GM12878 (cell line): ENCODE measurements around the gene SLC19A2. TPM values are rescaled to one million over a fixed set of nuclear protein-coding genes. Genes with fewer than 3 reads are reported as not detected.

Experiments
- ATAC-seq: fragments of 200-7000 bp; cut with Tn5 transposase; 3 replicates; pipeline ENCODE4 v1.9.1; 2020; ENCODE audit warnings: mild to moderate bottlenecking, moderate library complexity
- BruUV-seq: library from RNA; stranded (reverse); fragments of 400-500 nt; replicated peaks from 2 replicates; lab custom pipeline; 2021; lab: Mats Ljungman, UMichigan
- CTCF ChIA-PET: fragments of 300-600 bp; sonication (Branson Sonifier 250); formaldehyde crosslinking; extraction: SDS; loops from one replicate; lab custom pipeline; 2021; ENCODE audit warnings: inconsistent platforms; lab: Yijun Ruan, JAX
- POLR2A ChIA-PET: fragments of 350-600 bp; formaldehyde crosslinking; extraction: SDS; loops from one replicate; lab custom pipeline; 2021; ENCODE audit warnings: inconsistent platforms; lab: Charles Lee
- RAD21 ChIA-PET: fragments of 300-600 bp; sonication (Branson Sonifier 250); formaldehyde crosslinking; loops from one replicate; lab custom pipeline; 2023; ENCODE audit warnings: antibody characterized with exemption; ENCODE audit not compliant: unreplicated experiment; lab: Charles Lee
- SMC1A ChIA-PET: fragments of 300-600 bp; sonication (Branson Sonifier 250); formaldehyde crosslinking; loops from one replicate; lab custom pipeline; 2023; ENCODE audit not compliant: unreplicated experiment, uncharacterized antibody; lab: Charles Lee
- DNase-seq: peaks from one replicate; pipeline ENCODE4 v3.0.0-alpha.2; 2011; ENCODE audit warnings: low read depth, low spot score
- FAIRE-seq: peaks from 3 replicates; lab custom pipeline; 2011; peaks lifted over from hg19 to GRCh38; lab: Jason Lieb, UNC
- H2AFZ ChIP-seq: 2 replicates; pipeline ENCODE4 v1.6.0; 2011; ENCODE audit warnings: low read depth, low read length, control low read depth; ENCODE audit not compliant: control insufficient read depth
- H3K27ac ChIP-seq: 2 replicates; pipeline ENCODE4 v1.5.1; 2011; ENCODE audit warnings: control low read depth; ENCODE audit not compliant: control insufficient read depth, insufficient read depth
- H3K27me3 ChIP-seq, 2 experiments: replicated peaks in 1 of 2; 2 replicates each; pipeline versions ENCODE4 v1.6.0 to v1.6.1; 2011; ENCODE audit warnings: low read length in 1 of 2; ENCODE audit not compliant: control insufficient read depth in 2 of 2, insufficient read depth in 2 of 2
- H3K36me3 ChIP-seq, 2 experiments: 2 replicates each; pipeline ENCODE4 v1.5.1; 2011; ENCODE audit warnings: low read length in 1 of 2; ENCODE audit not compliant: control insufficient read depth in 2 of 2, insufficient read depth in 2 of 2
- H3K4me1 ChIP-seq: 2 replicates; pipeline ENCODE4 v1.6.1; 2011; ENCODE audit warnings: mild to moderate bottlenecking, low read length, moderate library complexity, mixed read lengths; ENCODE audit not compliant: control insufficient read depth, insufficient read depth
- H3K4me2 ChIP-seq: 2 replicates; pipeline ENCODE4 v1.6.0; 2011; ENCODE audit warnings: control low read depth; ENCODE audit not compliant: control insufficient read depth, insufficient read depth
- H3K4me3 ChIP-seq: fragments of 200-600 bp; sonication (generic); 2 replicates; pipeline ENCODE4 v1.5.1; 2016
- H3K79me2 ChIP-seq: 2 replicates; pipeline ENCODE4 v1.6.0; 2011; ENCODE audit warnings: low read length; ENCODE audit not compliant: control insufficient read depth, insufficient read depth
- H3K9ac ChIP-seq: 2 replicates; pipeline ENCODE4 v1.8.0; 2011; ENCODE audit warnings: low read length, control low read depth, mixed read lengths; ENCODE audit not compliant: control insufficient read depth, insufficient read depth
- H3K9me3 ChIP-seq: replicated peaks from 3 replicates; pipeline ENCODE4 v1.5.1; 2011; ENCODE audit warnings: mild to moderate bottlenecking, low read length; ENCODE audit not compliant: control insufficient read depth, insufficient read depth
- H4K20me1 ChIP-seq: 2 replicates; pipeline ENCODE4 v1.6.0; 2011; ENCODE audit not compliant: control insufficient read depth, insufficient read depth
- BACH1 ChIP-seq: fragments of 450-650 bp; IDR thresholded peaks from 2 replicates; pipeline ENCODE4 v1.6.1; 2017; ENCODE audit warnings: mild to moderate bottlenecking, borderline replicate concordance
- EED ChIP-seq: sonication (generic); IDR thresholded peaks from 2 replicates; pipeline ENCODE4 v1.6.1; 2016; ENCODE audit warnings: antibody characterized with exemption, low read depth
- ESRRA ChIP-seq: IDR thresholded peaks from 2 replicates; pipeline ENCODE4 v1.6.1; 2012; ENCODE audit warnings: mild to moderate bottlenecking, low read length, improper control_type of control experiment
- ETV6 ChIP-seq, 2 experiments: fragments of 450-650 bp in 1 of 2; IDR thresholded peaks in 1 of 2; conservative IDR thresholded peaks in 1 of 2; 2 replicates each; pipeline ENCODE4 v1.6.1; 2014; ENCODE audit warnings: antibody characterized with exemption in 1 of 2, borderline replicate concordance in 1 of 2, low read depth in 1 of 2, mild to moderate bottlenecking in 1 of 2, moderate library complexity in 1 of 2
- HDGF ChIP-seq: fragments of 450-650 bp; IDR thresholded peaks from 2 replicates; pipeline ENCODE4 v1.6.1; 2016; ENCODE audit warnings: antibody characterized with exemption
- HSF1 ChIP-seq: fragments of 150-350 bp; IDR thresholded peaks from 2 replicates; pipeline ENCODE4 v1.6.1; 2014; ENCODE audit warnings: mild to moderate bottlenecking, low read depth, low read length
- MEF2A ChIP-seq: IDR thresholded peaks from 2 replicates; pipeline ENCODE4 v1.6.1; 2011; ENCODE audit warnings: low read depth, mild to moderate bottlenecking, low read length, moderate library complexity; ENCODE audit not compliant: insufficient read depth
- MTA3 ChIP-seq: IDR thresholded peaks from 2 replicates; pipeline ENCODE4 v1.6.1; 2012; ENCODE audit warnings: low read length, inconsistent platforms, borderline replicate concordance
- MYB ChIP-seq: fragments of 150-350 bp; IDR thresholded peaks from 2 replicates; pipeline ENCODE4 v1.6.1; 2014; ENCODE audit warnings: mild to moderate bottlenecking, low read depth, low read length, borderline replicate concordance
- NBN ChIP-seq: fragments of 450-650 bp; IDR thresholded peaks from 2 replicates; pipeline ENCODE4 v1.6.1; 2016
- NFIC ChIP-seq: IDR thresholded peaks from 2 replicates; pipeline ENCODE4 v1.6.1; 2012; ENCODE audit warnings: low read depth, mild to moderate bottlenecking, inconsistent platforms, low read length, moderate library complexity
- POLR2AphosphoS5 ChIP-seq: IDR thresholded peaks from 2 replicates; pipeline ENCODE4 v1.6.1; 2011; ENCODE audit warnings: mild to moderate bottlenecking, low read length, inconsistent platforms
- RB1 ChIP-seq: fragments of 450-650 bp; formaldehyde crosslinking; IDR thresholded peaks from 2 replicates; pipeline ENCODE4 v1.6.1; 2017; ENCODE audit warnings: mild to moderate bottlenecking, borderline replicate concordance
- RFX5 ChIP-seq: IDR thresholded peaks from 2 replicates; pipeline ENCODE4 v1.6.1; 2011; ENCODE audit warnings: low read depth, low read length, improper control_type of control experiment
- SREBF2 ChIP-seq: IDR thresholded peaks from 2 replicates; pipeline ENCODE4 v1.6.1; 2012; ENCODE audit warnings: mild to moderate bottlenecking, low read length
- STAT1 ChIP-seq: fragments of 450-650 bp; conservative IDR thresholded peaks from 2 replicates; pipeline ENCODE4 v1.6.1; 2014; ENCODE audit warnings: antibody characterized with exemption, mild to moderate bottlenecking
- TAF1 ChIP-seq: IDR thresholded peaks from 2 replicates; pipeline ENCODE4 v1.6.1; 2011; ENCODE audit warnings: mild to moderate bottlenecking, low read depth, low read length, borderline replicate concordance
- USF1 ChIP-seq: IDR thresholded peaks from 2 replicates; pipeline ENCODE4 v1.6.1; 2011; ENCODE audit warnings: borderline replicate concordance, low read depth, mild to moderate bottlenecking, moderate library complexity, mixed read lengths, low read length; ENCODE audit not compliant: insufficient read depth; ENCODE audit errors: extremely low read length
- YY1 ChIP-seq: IDR thresholded peaks from 2 replicates; pipeline ENCODE4 v1.6.1; 2011; ENCODE audit warnings: low read depth, mild to moderate bottlenecking, low read length
- ZNF687 ChIP-seq: fragments of 450-650 bp; IDR thresholded peaks from 2 replicates; pipeline ENCODE4 v1.6.1; 2017; ENCODE audit warnings: mild to moderate bottlenecking, moderate library complexity
- WGBS: methylation state at CpG from one replicate; pipeline ENCODE4 v1.1.6; 2016; ENCODE audit warnings: low lambda C conversion rate; ENCODE audit not compliant: insufficient replicate concordance, insufficient coverage; ENCODE audit errors: missing lambda C conversion rate; 5-methylcytosine and 5-hydroxymethylcytosine counted together
- in situ Hi-C: fragments of 300-500 bp; cut with MboI; formaldehyde crosslinking; loops from 9 replicates; pipeline ENCODE4 v1.14.3; 2018; ENCODE audit warnings: mixed read lengths
- intact Hi-C: fragments of 100-400 bp; cut with micrococcal nuclease; formaldehyde crosslinking; loops from one replicate; pipeline ENCODE4 v1.14.2; 2022; ENCODE audit not compliant: unreplicated experiment
- polyA plus RNA-seq, 11 experiments: library from polyadenylated mRNA; depleted of rRNA in 4 of 11; unstranded in 6 of 11; stranded (reverse) in 5 of 11; fragments of >200 nt; fragmentation: Nextera tagmentation in 4 of 11; fragmentation: Illumina TruSeq in 1 of 11; extraction: Ambion mirVana in 4 of 11; extraction: Trizol in 1 of 11; gene quantifications; 1 replicate in 1 of 11; 2 replicates in 10 of 11; pipeline versions ENCODE4 v1.2.1 to v1.2.3, GENCODE V29; 2011 to 2016; ENCODE audit warnings: inconsistent platforms in 2 of 11, missing spikeins in 2 of 11, low read depth in 1 of 11
- total RNA-seq, 4 experiments: library from RNA; depleted of rRNA in 3 of 4; stranded (reverse); fragments of >200 nt in 3 of 4; fragmentation: Illumina TruSeq in 1 of 4; extraction: Trizol in 1 of 4; gene quantifications; 2 replicates each; pipeline versions ENCODE4 v1.2.1 to v1.2.3, GENCODE V29; 2013 to 2021

Gene SLC19A2
- total and polyA plus RNA-seq, 10 of the 15 experiments (the other 5 are each of a cell fraction or from before 2014, with no cell fraction given) = 1.2 to 7.8 (median 2.5) TPM

- Histone ChIP-seq H3K4me1 (no peaks in the 10 kb centered on the region), H3K27ac (no peak overlapping the region), H3K36me3 (no peaks in the 10 kb centered on the region), H3K4me3 (no peak overlapping the region), H3K27me3 (no peaks in the 10 kb centered on the region), H3K9me3 (no peaks in the 10 kb centered on the region), H4K20me1 (no peaks in the 10 kb centered on the region), H3K9ac (no peak overlapping the region), H3K4me2 (no peak overlapping the region), H3K79me2 (no peaks in the 10 kb centered on the region), H2AFZ (no peak overlapping the region)
- DNase-seq (no peak), ATAC-seq (no peak), FAIRE-seq (no peak)
- ChIA-PET SMC1A (interaction anchor here (0.5 to 1.6 kb wide), 3 partner anchors 13 to 85 kb away, joined by 3 to 4 read pairs (median 3); no protein-coding TSS in a partner anchor), POLR2A (no interaction called here), CTCF (no interaction called here), RAD21 (no interaction called here)
- no TSS peak for BruUV-seq
- intact Hi-C loops = no loop called here
- in situ Hi-C loops = no loop called here
- TF ChIP-seq NFIC = no peak
- TF ChIP-seq SREBF2 = no peak
- no peak for TF ChIP-seq TAF1
- no peak for TF ChIP-seq HDGF
- TF ChIP-seq MYB = no peak
- TF ChIP-seq STAT1 = no peak
- no peak for TF ChIP-seq BACH1
- TF ChIP-seq ETV6 (conservative IDR thresholded peaks at IDR 0.05 in 1 of 2, IDR thresholded peaks at IDR 0.05 in 1 of 2; ENCODE audit: borderline replicate concordance in 1 of 2, low read depth in 1 of 2) = no peak
- TF ChIP-seq MTA3 = no peak
- TF ChIP-seq RFX5 = no peak
- no peak for TF ChIP-seq YY1
- no peak for TF ChIP-seq HSF1
- no peak for TF ChIP-seq USF1
- no peak for TF ChIP-seq EED
- no peak for TF ChIP-seq POLR2AphosphoS5
- TF ChIP-seq RB1 = no peak
- TF ChIP-seq NBN = no peak
- TF ChIP-seq ZNF687 = no peak
- TF ChIP-seq ESRRA = no peak
- no peak for TF ChIP-seq MEF2A
- WGBS = 94% methylated on average over 1 of the region's 1 CpG
Measured at GRCh38 chr1:169451218-169451824, 34.4 kb downstream of the SLC19A2 start.
